Caco-2 (cell line): ENCODE measurements around the gene MVB12A. TPM values are rescaled to one million over a fixed set of nuclear protein-coding genes. Genes with fewer than 3 reads are reported as not detected.

Experiments
- BruUV-seq: library from RNA; stranded (reverse); fragments of 400-500 nt; replicated peaks from 2 replicates; lab custom pipeline; 2021; lab: Mats Ljungman, UMichigan
- CTCF ChIA-PET: fragments of 300-600 bp; sonication (Branson Sonifier 250); formaldehyde crosslinking; loops from one replicate; lab custom pipeline; 2022; ENCODE audit warnings: antibody characterized with exemption; lab: Charles Lee
- POLR2A ChIA-PET: fragments of 300-600 bp; sonication (Branson Sonifier 250); formaldehyde crosslinking; loops from one replicate; lab custom pipeline; 2022; ENCODE audit warnings: antibody characterized with exemption; lab: Charles Lee
- DNase-seq, 2 experiments: peaks; one replicate each; pipeline versions ENCODE4 v3.0.0 to v3.0.0-alpha.2; 2020 to 2022
- H3K27me3 ChIP-seq: replicated peaks from 2 replicates; pipeline ENCODE4 v1.6.0; 2011; ENCODE audit warnings: low read length; ENCODE audit not compliant: control insufficient read depth, insufficient read depth
- H3K36me3 ChIP-seq: 2 replicates; pipeline ENCODE4 v1.5.1; 2011; ENCODE audit warnings: low read length; ENCODE audit not compliant: control insufficient read depth, insufficient read depth
- H3K4me1 ChIP-seq: fragments of 250-450 bp; sonication (Bioruptor Pico); 2 replicates; pipeline ENCODE4 v1.5.1; 2020; ENCODE audit warnings: mild to moderate bottlenecking
- H3K4me3 ChIP-seq: 2 replicates; pipeline ENCODE4 v1.5.1; 2011; ENCODE audit warnings: low read depth, mild to moderate bottlenecking, control low read depth, low read length
- H3K9me3 ChIP-seq: fragments of 250-450 bp; sonication (Bioruptor Pico); 2 replicates; pipeline ENCODE4 v1.5.1; 2020; ENCODE audit warnings: mild to moderate bottlenecking, moderate library complexity
- H3K27ac Mint-ChIP-seq: one replicate; pipeline ENCODE4 v1.8.0; 2022; ENCODE audit warnings: mixed read lengths; ENCODE audit not compliant: unreplicated experiment
- H3K27me3 Mint-ChIP-seq: one replicate; pipeline ENCODE4 v1.8.0; 2022; ENCODE audit warnings: mixed read lengths; ENCODE audit not compliant: insufficient read depth, unreplicated experiment
- H3K36me3 Mint-ChIP-seq: one replicate; pipeline ENCODE4 v1.8.0; 2022; ENCODE audit warnings: mild to moderate bottlenecking, mixed read lengths; ENCODE audit not compliant: insufficient read depth, unreplicated experiment
- H3K4me1 Mint-ChIP-seq: one replicate; pipeline ENCODE4 v1.8.0; 2022; ENCODE audit warnings: low read depth, mixed read lengths; ENCODE audit not compliant: unreplicated experiment
- H3K4me3 Mint-ChIP-seq: one replicate; pipeline ENCODE4 v1.8.0; 2022; ENCODE audit warnings: mild to moderate bottlenecking, moderate library complexity, mixed read lengths; ENCODE audit not compliant: unreplicated experiment
- H3K9me3 Mint-ChIP-seq: one replicate; pipeline ENCODE4 v1.8.0; 2022; ENCODE audit warnings: mixed read lengths; ENCODE audit not compliant: unreplicated experiment
- intact Hi-C: fragments of 100-400 bp; cut with micrococcal nuclease; formaldehyde crosslinking; loops from one replicate; pipeline ENCODE4 v1.10.0; 2022; ENCODE audit not compliant: unreplicated experiment
- total RNA-seq: library from RNA; stranded (reverse); gene quantifications from 2 replicates; pipeline ENCODE4 v1.2.3, GENCODE V29; 2022
- TF ChIP-seq, protein P1 (sequence below), 2 experiments: fragments of 200-600 bp in 1 of 2; IDR thresholded peaks; 1 replicate in 1 of 2; 2 replicates in 1 of 2; pipeline versions ENCODE4 v1.5.1 to v1.8.0; 2011 to 2022; ENCODE audit warnings: antibody characterized with exemption in 1 of 2, control low read depth in 1 of 2, inconsistent platforms in 1 of 2, low read depth in 1 of 2, low read length in 1 of 2, mild to moderate bottlenecking in 1 of 2, moderate library complexity in 1 of 2; ENCODE audit not compliant: insufficient read depth in 1 of 2, severe bottlenecking in 1 of 2, unreplicated experiment in 1 of 2

Gene MVB12A
- total RNA-seq, 1 experiment from 2014 or later: 36.7 TPM

DNA sequence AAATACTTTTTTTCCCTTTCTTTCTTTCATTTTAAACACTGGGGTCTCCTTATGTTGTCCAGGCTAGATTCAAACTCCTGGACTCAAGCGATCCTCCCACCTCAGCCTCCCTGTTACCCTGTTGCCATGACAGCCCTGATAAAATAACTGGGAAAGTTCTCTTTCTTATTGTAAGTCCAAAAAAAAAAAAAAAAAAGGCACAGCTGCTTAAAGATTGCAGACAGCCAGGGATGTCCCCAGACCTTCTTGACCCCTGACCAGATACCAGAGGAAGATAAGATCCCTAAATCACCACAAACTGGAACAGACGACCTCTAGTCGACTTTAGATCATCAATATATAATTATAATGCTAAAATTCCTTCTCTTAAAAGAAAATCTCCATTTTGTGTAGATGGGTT is 1.1 kb upstream of the MVB12A start:
- POLR2A ChIA-PET: interaction anchor here (0.6 to 1.5 kb wide), 2 partner anchors 12 to 30 kb away, joined by 3 to 4 read pairs; no protein-coding TSS in a partner anchor
- Histone ChIP-seq H3K4me1 (peaks cover 8% of the 10 kb centered on the region; the same call in 1 of the 2 replicates), H3K27me3 (no peaks in the 10 kb centered on the region), H3K36me3 (no peaks in the 10 kb centered on the region), H3K9me3 (no peaks in the 10 kb centered on the region), H3K4me3 (peak overlapping the region; percentile 49; the same call in 1 of the 2 replicates)
- peaks cover 12% of the 10 kb centered on the region for H3K4me1 Mint-ChIP-seq
- peaks cover 14% of the 10 kb centered on the region for H3K36me3 Mint-ChIP-seq
- intact Hi-C loops: no loop called here
- H3K9me3 Mint-ChIP-seq: no peaks in the 10 kb centered on the region
- BruUV-seq: no TSS peak
- TF ChIP-seq, protein P1, sequence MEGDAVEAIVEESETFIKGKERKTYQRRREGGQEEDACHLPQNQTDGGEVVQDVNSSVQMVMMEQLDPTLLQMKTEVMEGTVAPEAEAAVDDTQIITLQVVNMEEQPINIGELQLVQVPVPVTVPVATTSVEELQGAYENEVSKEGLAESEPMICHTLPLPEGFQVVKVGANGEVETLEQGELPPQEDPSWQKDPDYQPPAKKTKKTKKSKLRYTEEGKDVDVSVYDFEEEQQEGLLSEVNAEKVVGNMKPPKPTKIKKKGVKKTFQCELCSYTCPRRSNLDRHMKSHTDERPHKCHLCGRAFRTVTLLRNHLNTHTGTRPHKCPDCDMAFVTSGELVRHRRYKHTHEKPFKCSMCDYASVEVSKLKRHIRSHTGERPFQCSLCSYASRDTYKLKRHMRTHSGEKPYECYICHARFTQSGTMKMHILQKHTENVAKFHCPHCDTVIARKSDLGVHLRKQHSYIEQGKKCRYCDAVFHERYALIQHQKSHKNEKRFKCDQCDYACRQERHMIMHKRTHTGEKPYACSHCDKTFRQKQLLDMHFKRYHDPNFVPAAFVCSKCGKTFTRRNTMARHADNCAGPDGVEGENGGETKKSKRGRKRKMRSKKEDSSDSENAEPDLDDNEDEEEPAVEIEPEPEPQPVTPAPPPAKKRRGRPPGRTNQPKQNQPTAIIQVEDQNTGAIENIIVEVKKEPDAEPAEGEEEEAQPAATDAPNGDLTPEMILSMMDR (IDR thresholded peaks at IDR 0.05; ENCODE audit: insufficient read depth in 1 of 2, low read depth in 1 of 2, low read length in 1 of 2, severe bottlenecking in 1 of 2, unreplicated experiment in 1 of 2): no peak
- CTCF ChIA-PET: interaction anchor here (1.1 to 1.4 kb wide), 2 partner anchors 13 to 34 kb away, joined by 4 to 6 read pairs; partner anchors contain the start of gene BST2
- no peak for DNase-seq
- peak overlapping the region; percentile 89 for H3K27ac Mint-ChIP-seq
- H3K4me3 Mint-ChIP-seq: peak overlapping the region; percentile 85
- no peaks in the 10 kb centered on the region for H3K27me3 Mint-ChIP-seq

DNA sequence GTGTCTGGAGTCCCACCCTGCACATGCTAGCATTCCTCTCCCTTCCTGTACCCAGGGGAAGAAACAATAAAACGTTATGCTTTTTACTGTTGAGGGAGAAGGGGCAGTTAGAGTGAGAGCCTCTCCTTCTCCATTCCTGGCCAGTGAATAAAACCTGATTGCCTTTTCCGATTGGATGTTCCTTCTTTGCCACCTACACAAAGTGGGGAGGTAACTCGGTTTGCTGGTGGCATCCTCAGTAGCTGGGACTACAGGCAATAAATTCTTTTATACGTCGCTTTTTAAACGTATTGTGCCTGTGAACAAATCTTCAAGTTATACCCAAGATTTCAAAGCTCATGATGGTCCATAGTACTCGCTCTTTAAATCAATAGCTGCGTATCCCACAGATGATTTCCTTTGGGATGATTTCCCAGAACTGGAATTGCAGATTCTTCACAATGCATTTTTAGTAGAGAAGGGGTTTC is 660 bp upstream of the MVB12A start:
- Mint-ChIP-seq H3K27me3 (no peaks in the 10 kb centered on the region), H3K9me3 (no peaks in the 10 kb centered on the region), H3K4me1 (peaks cover 12% of the 10 kb centered on the region), H3K4me3 (peak overlapping the region; percentile 85), H3K27ac (peak overlapping the region; percentile 89), H3K36me3 (peaks cover 14% of the 10 kb centered on the region)
- Histone ChIP-seq H3K4me1 (peaks cover 8% of the 10 kb centered on the region; the same call in 1 of the 2 replicates), H3K36me3 (no peaks in the 10 kb centered on the region), H3K27me3 (no peaks in the 10 kb centered on the region), H3K9me3 (no peaks in the 10 kb centered on the region), H3K4me3 (peak overlapping the region; percentile 49)
- no peak for DNase-seq
- TSS peak; percentile 80 for BruUV-seq
- TF ChIP-seq, protein P1 (IDR thresholded peaks at IDR 0.05; ENCODE audit: insufficient read depth in 1 of 2, low read depth in 1 of 2, low read length in 1 of 2, severe bottlenecking in 1 of 2, unreplicated experiment in 1 of 2): no peak
- POLR2A ChIA-PET: interaction anchor here (0.5 to 1.5 kb wide), 7 partner anchors 10 to 874 kb away, joined by 3 to 15 read pairs (median 5); partner anchors contain the start of genes BST2, DDA1 and RPL18A
- intact Hi-C loops: no loop called here
- CTCF ChIA-PET: interaction anchor here (0.6 to 1.4 kb wide), 8 partner anchors 10 to 347 kb away, joined by 3 to 6 read pairs (median 4); partner anchors contain the start of genes BST2 and DDA1

DNA sequence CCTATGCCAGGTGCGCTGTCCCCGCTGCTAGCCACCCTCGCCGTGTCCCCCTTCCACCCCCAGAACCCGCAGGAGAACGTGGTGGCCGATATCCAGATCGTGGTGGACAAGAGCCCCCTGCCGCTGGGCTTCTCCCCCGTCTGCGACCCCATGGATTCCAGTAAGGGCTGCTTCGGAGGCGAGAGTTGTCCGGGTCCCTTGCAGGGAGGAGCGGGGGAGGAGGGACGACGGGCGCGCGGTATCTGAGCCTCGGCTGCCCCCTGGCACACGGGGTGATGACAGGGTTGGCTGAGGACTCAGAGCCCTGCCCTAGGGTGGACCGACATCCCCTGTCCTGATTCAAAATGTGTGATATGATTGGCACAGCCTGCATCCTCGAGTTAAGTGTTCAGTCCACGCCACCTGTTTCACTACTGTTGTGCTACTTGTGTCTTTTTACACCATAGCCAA is 653 bp downstream of the MVB12A start:
- DNase-seq: peak in 1 of 2 experiments; percentile 24
- Mint-ChIP-seq H3K36me3 (peaks cover 14% of the 10 kb centered on the region), H3K4me3 (peak overlapping the region; percentile 85), H3K4me1 (peaks cover 6% of the 10 kb centered on the region), H3K27ac (peak overlapping the region; percentile 19), H3K27me3 (no peaks in the 10 kb centered on the region), H3K9me3 (no peaks in the 10 kb centered on the region)
- H3K27me3 ChIP-seq: no peaks in the 10 kb centered on the region
- peak overlapping the region; percentile 85 for H3K4me3 ChIP-seq
- ChIA-PET POLR2A (no interaction called here), CTCF (no interaction called here)
- H3K4me1 ChIP-seq: peaks cover 8% of the 10 kb centered on the region; the same call in 1 of the 2 replicates
- TF ChIP-seq, protein P1 (IDR thresholded peaks at IDR 0.05; ENCODE audit: insufficient read depth in 1 of 2, low read depth in 1 of 2, low read length in 1 of 2, severe bottlenecking in 1 of 2, unreplicated experiment in 1 of 2): no peak
- intact Hi-C loops: no loop called here
- H3K9me3 ChIP-seq: no peaks in the 10 kb centered on the region
- no peaks in the 10 kb centered on the region for H3K36me3 ChIP-seq
- TSS peak; percentile 18 for BruUV-seq
